ENCODE data around the gene HMX2. TPM values are rescaled to one million over a fixed set of nuclear protein-coding genes. Genes with fewer than 3 reads are reported as not detected.

Gene HMX2
- total and polyA plus RNA-seq, 2 of the 8 experiments (the other 6 are each of a cell fraction or from before 2014, with no cell fraction given), result 2.0 to 2.7 TPM

GRCh38 chr10:123150271-123150985 lies 2.5 kb downstream of the HMX2 start (continued):
- TF ChIP-seq CHD7 (IDR thresholded peaks at IDR 0.05; ENCODE audit: insufficient replicate concordance, low read length), result no peak
- TF ChIP-seq EGR1 (IDR thresholded peaks at IDR 0.05; ENCODE audit: borderline replicate concordance, low read depth, low read length), result no peak; the same call in 1 of the 2 replicates
- no peak for TF ChIP-seq PHF8 (conservative IDR thresholded peaks at IDR 0.05; ENCODE audit: low read depth, low read length)
- TF ChIP-seq SP1 (IDR thresholded peaks at IDR 0.05; ENCODE audit: low read depth, low read length), result 0 out of 2 replicates have a peak, but pooled peaks have one; percentile 8
- TF ChIP-seq EP300 (IDR thresholded peaks at IDR 0.05; ENCODE audit: borderline replicate concordance in 1 of 2, low read depth in 2 of 2, low read length in 2 of 2), result peak in 1 of 2 experiments; percentile 13; a peak in 1 of 3 replicates
- TF ChIP-seq CTCF (IDR thresholded peaks at IDR 0.05; ENCODE audit: control extremely low read depth in 1 of 3, insufficient read depth in 1 of 3, low read depth in 1 of 3, low read length in 3 of 3), result no peak
- no peak for TF ChIP-seq CEBPB (IDR thresholded peaks at IDR 0.05; ENCODE audit: low read depth, low read length)
